ENCODE measurements around the gene IQGAP2. TPM values are rescaled to one million over a fixed set of nuclear protein-coding genes. Genes with fewer than 3 reads are reported as not detected.

Gene IQGAP2
- total RNA-seq, 1 donor from 2014 or later, result 72.0 TPM

GRCh38 chr5:76384705-76385104, 18.4 kb upstream of the IQGAP2 start:
- intact Hi-C loops (cut with micrococcal nuclease), result no loop called here

- intact Hi-C loops (cut with micrococcal nuclease), result no loop called here
Measured at GRCh38 chr5:76385540-76385939, 17.5 kb upstream of the IQGAP2 start.

- intact Hi-C loops (cut with micrococcal nuclease), result no loop called here
Measured at GRCh38 chr5:76386360-76386759, 16.7 kb upstream of the IQGAP2 start.

GRCh38 chr5:76388236-76388635, 14.8 kb upstream of the IQGAP2 start:
- intact Hi-C loops (cut with micrococcal nuclease), result no loop called here

- intact Hi-C loops (cut with micrococcal nuclease), result no loop called here
Measured at GRCh38 chr5:76388791-76389512, 14.1 kb upstream of the IQGAP2 start.

- intact Hi-C loops (cut with micrococcal nuclease), result no loop called here
Measured at GRCh38 chr5:76389513-76390154, 13.5 kb upstream of the IQGAP2 start.

- intact Hi-C loops (cut with micrococcal nuclease), result no loop called here
Measured at GRCh38 chr5:76391014-76391413, 12.1 kb upstream of the IQGAP2 start.

GRCh38 chr5:76393035-76393680, 9.9 kb upstream of the IQGAP2 start:
- intact Hi-C loops (cut with micrococcal nuclease), result no loop called here

- intact Hi-C loops (cut with micrococcal nuclease), result no loop called here
Measured at GRCh38 chr5:76397200-76397599, 5.9 kb upstream of the IQGAP2 start.

GRCh38 chr5:76399268-76399667, 3.8 kb upstream of the IQGAP2 start:
- intact Hi-C loops (cut with micrococcal nuclease), result no loop called here

GRCh38 chr5:76400466-76400865, 2.6 kb upstream of the IQGAP2 start:
- intact Hi-C loops (cut with micrococcal nuclease), result loop anchor here (5.0 to 10.0 kb wide), 5 partner anchors 122 to 632 kb away; partner anchors contain the start of genes AGGF1, F2R and S100Z

- intact Hi-C loops (cut with micrococcal nuclease), result loop anchor here (1.0 to 10.0 kb wide), 12 partner anchors 71 to 1349 kb away; partner anchors contain the start of genes AGGF1, F2R, GCNT4 and HMGCR
Measured at GRCh38 chr5:76401801-76402250, 1.3 kb upstream of the IQGAP2 start.

- intact Hi-C loops (cut with micrococcal nuclease), result loop anchor here (1.0 to 10.0 kb wide), 12 partner anchors 71 to 1350 kb away; partner anchors contain the start of genes AGGF1, F2R, GCNT4 and HMGCR
Measured at GRCh38 chr5:76402251-76402885, 717 bp upstream of the IQGAP2 start.

GRCh38 chr5:76403766-76404222, 709 bp downstream of the IQGAP2 start:
- intact Hi-C loops (cut with micrococcal nuclease), result loop anchor here (1.0 to 10.0 kb wide), 11 partner anchors 70 to 1351 kb away; partner anchors contain the start of genes AGGF1, F2R, GCNT4 and HMGCR

GRCh38 chr5:76404223-76405211, 1.4 kb downstream of the IQGAP2 start:
- intact Hi-C loops (cut with micrococcal nuclease), result loop anchor here (1.0 to 10.0 kb wide), 7 partner anchors 69 to 628 kb away; partner anchors contain the start of genes AGGF1, F2R and S100Z

- intact Hi-C loops (cut with micrococcal nuclease), result loop anchor here (10.0 kb wide), 1 partner anchor 449 kb away; the partner anchor contains the start of gene S100Z
Measured at GRCh38 chr5:76406014-76406413, 2.9 kb downstream of the IQGAP2 start.

GRCh38 chr5:76406673-76407072, 3.6 kb downstream of the IQGAP2 start:
- intact Hi-C loops (cut with micrococcal nuclease), result loop anchor here (10.0 kb wide), 1 partner anchor 448 kb away; the partner anchor contains the start of gene S100Z

- intact Hi-C loops (cut with micrococcal nuclease), result loop anchor here (10.0 kb wide), 1 partner anchor 447 kb away; the partner anchor contains the start of gene S100Z
Measured at GRCh38 chr5:76408104-76408654, 5.1 kb downstream of the IQGAP2 start.

- intact Hi-C loops (cut with micrococcal nuclease), result no loop called here
Measured at GRCh38 chr5:76412511-76412910, 9.4 kb downstream of the IQGAP2 start.
